Activated T-helper 1 cell treated with anti-CD3 and anti-CD28 coated beads, Interleukin-12 subunit alpha, Interleukin-12 subunit beta, Interleukin-2, Interleukin-4 antibody, amounts not matched to agents 30 ng/mL and 10 ng/mL and 1 ng/mL, durations not matched to agents 14 hours and 24 hours and 36 hours (primary cell): ENCODE measurements around the gene ZNF613. TPM values are rescaled to one million over a fixed set of nuclear protein-coding genes. Genes with fewer than 3 reads are reported as not detected.

Experiments
- DNase-seq: peaks from one replicate; pipeline ENCODE4 v3.0.0; 2021; ENCODE audit warnings: low spot score
- H3K27ac Mint-ChIP-seq: one replicate; pipeline ENCODE4 v1.8.0; 2021; ENCODE audit warnings: mild to moderate bottlenecking, mixed read lengths
- H3K27me3 Mint-ChIP-seq: one replicate; pipeline ENCODE4 v1.8.0; 2022; ENCODE audit warnings: mild to moderate bottlenecking, moderate library complexity, mixed read lengths; ENCODE audit not compliant: insufficient read depth
- H3K36me3 Mint-ChIP-seq: one replicate; pipeline ENCODE4 v1.8.0; 2021; ENCODE audit warnings: low read depth, mixed read lengths
- H3K4me1 Mint-ChIP-seq: one replicate; pipeline ENCODE4 v1.8.0; 2021; ENCODE audit warnings: low read depth, mixed read lengths
- H3K4me3 Mint-ChIP-seq: one replicate; pipeline ENCODE4 v1.8.0; 2021; ENCODE audit warnings: mild to moderate bottlenecking, moderate library complexity, mixed read lengths
- H3K9me3 Mint-ChIP-seq: one replicate; pipeline ENCODE4 v1.8.0; 2021; ENCODE audit warnings: mixed read lengths
- intact Hi-C: fragments of 100-400 bp; cut with micrococcal nuclease; formaldehyde crosslinking; loops from one replicate; pipeline ENCODE4 v1.15.1; 2024
- total RNA-seq: library from RNA; stranded (reverse); gene quantifications from 2 replicates; pipeline ENCODE4 v1.2.3, GENCODE V29; 2022

The ZNF613 gene
- total RNA-seq, 1 donor from 2014 or later, result 3.1 TPM

DNA sequence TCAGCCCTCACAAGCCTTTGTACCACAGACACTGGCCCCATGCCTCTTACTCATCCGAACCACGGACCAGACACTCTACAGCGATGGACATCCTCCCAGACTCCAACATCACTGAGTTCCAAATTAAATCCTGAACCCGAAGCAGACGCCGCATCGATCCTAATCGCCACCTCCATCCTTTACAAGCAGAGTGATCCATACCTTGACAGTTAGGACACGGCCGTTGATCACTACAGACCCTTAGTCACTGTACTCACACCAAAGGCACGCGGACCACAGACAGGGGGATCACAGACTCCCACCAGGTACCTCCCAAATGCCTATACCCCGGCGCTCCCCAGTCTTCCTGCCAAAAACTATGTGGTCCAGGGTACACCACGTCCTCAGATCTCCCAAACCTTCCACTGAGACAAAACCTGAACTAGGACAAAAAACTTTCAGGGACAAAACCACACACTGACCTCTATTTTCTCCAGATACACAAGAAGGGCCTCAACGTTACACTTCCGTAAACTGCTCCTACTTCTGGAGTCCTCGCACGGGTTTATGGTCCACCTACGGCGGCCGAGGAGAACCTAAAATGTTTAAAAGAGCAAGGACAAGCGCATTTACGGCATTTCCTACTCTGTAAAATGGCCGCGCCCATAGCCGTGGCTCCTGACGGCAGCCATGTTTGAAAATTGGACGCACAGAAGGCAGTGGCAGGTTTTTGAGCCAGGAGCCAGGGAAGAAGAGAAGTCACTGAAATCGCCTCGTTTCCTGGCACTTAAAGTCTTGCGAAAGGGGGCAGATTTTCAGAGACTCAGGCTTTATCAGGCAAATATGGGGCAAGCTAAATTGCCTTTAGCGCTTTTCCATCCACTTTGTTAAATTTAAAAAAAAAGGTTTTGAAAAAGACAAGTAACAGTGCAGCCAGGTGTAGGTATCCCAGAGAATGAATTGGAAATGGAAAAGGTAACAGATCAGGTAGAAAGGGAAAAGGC, 59.3 kb downstream of the ZNF613 start, which contains the start of gene ZNF350:
Gene ZNF350 (minus strand): TSS at position 532 of the 983 bp plus-strand sequence. CDS start 12,480 bp downstream, outside the sequence.
- H3K27me3 Mint-ChIP-seq, result no peaks in the 10 kb centered on the region
- peak within 1 kb of the TSS; percentile 94 for H3K4me3 Mint-ChIP-seq
- peak within 1 kb of the TSS; percentile 88 for H3K27ac Mint-ChIP-seq
- peaks cover 12% of the 10 kb centered on the region for H3K4me1 Mint-ChIP-seq
- DNase-seq, result peak; percentile 83
- intact Hi-C loops, result loop anchor here (1.0 to 5.0 kb wide), 5 partner anchors 22 to 82 kb away; partner anchors contain the start of genes ZNF432, ZNF613, ZNF614 and ZNF615
- H3K9me3 Mint-ChIP-seq, result peaks cover 57% of the 10 kb centered on the region
- peaks cover 26% of the 10 kb centered on the region for H3K36me3 Mint-ChIP-seq

DNA sequence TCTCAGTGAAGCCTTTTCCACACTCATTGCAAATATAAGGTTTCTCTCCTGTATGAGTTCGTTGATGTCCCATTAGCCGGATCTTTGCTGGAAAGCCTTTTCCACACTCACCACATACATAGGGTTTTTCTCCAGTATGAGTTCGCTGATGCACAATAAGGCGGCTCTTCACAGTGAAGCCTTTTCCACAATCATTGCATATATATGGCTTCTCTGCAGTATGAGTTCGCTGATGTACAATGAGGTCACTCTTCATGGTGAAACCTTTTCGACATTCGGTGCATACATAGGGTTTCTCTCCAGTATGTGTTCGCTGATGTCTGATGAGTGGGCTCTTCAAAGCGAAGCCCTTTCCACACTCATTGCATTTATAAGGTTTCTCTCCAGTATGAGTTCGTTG, 66.2 kb downstream of the ZNF613 start:
- H3K9me3 Mint-ChIP-seq, result peaks cover 75% of the 10 kb centered on the region
- H3K4me1 Mint-ChIP-seq, result no peaks in the 10 kb centered on the region
- DNase-seq, result no peak
- peaks cover 41% of the 10 kb centered on the region for H3K36me3 Mint-ChIP-seq
- H3K27me3 Mint-ChIP-seq, result no peaks in the 10 kb centered on the region
- intact Hi-C loops, result no loop called here
- H3K4me3 Mint-ChIP-seq, result no peak overlapping the region
- H3K27ac Mint-ChIP-seq, result no peak overlapping the region

DNA sequence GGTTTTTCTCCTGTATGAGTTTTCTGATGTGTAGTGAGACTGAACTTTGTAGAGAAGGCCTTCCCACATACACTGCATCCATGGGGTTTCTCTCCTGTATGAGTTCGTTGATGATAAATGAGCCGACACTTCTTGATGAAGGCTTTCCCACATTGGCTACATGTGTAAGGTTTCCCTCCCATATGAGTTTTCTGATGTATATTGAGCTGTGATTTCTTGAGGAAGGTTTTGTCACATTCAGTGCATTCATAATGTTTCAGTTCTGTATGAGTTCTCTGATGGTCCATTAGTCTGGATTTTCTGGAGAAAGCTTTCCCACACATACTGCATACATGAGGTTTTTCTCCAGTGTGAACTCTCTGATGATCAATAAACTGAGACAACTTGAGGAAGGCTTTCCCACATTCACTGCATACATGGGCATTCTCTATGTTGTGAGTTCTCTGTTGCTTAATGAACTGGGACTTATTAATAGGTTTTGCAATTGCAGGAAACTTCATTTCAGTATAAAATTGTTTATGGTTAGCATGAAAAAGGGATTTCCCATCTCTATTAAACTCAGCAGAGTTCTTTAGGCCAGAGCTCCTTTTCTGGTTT, 66.9 kb downstream of the ZNF613 start:
- Mint-ChIP-seq H3K27ac (no peak overlapping the region), H3K36me3 (peaks cover 44% of the 10 kb centered on the region), H3K4me1 (no peaks in the 10 kb centered on the region), H3K27me3 (no peaks in the 10 kb centered on the region), H3K9me3 (peaks cover 73% of the 10 kb centered on the region), H3K4me3 (no peak overlapping the region)
- no peak for DNase-seq
- intact Hi-C loops, result no loop called here

Other genes starting within 250 kb of the ZNF613 start
- 6.8 and 8.9 TPM in 2 replicates for gene SPACA6, start 234.1 kb upstream of the ZNF613 start, total RNA-seq
- not detected in 2 replicates for gene HAS1, start 203.5 kb upstream of the ZNF613 start, total RNA-seq
- not detected in 2 replicates for gene FPR1, start 175.6 kb upstream of the ZNF613 start, total RNA-seq
- gene FPR2, start 166.3 kb upstream of the ZNF613 start, total RNA-seq, result not detected in 2 replicates
- gene FPR3, start 132.3 kb upstream of the ZNF613 start, total RNA-seq, result not detected in 2 replicates
- 4.4 and 6.3 TPM in 2 replicates for gene ZNF577, start 39.5 kb upstream of the ZNF613 start, total RNA-seq
- 10.5 and 12.3 TPM in 2 replicates for gene ZNF649, start 22.5 kb upstream of the ZNF613 start, total RNA-seq
- 7.9 and 8.7 TPM in 2 replicates for gene ZNF350, start 59.4 kb downstream of the ZNF613 start, total RNA-seq
- gene ZNF615, start 80.7 kb downstream of the ZNF613 start, total RNA-seq, result 6.4 and 6.9 TPM in 2 replicates
- 11.2 and 11.3 TPM in 2 replicates for gene ZNF614, start 100.9 kb downstream of the ZNF613 start, total RNA-seq
- gene ZNF432, start 121.4 kb downstream of the ZNF613 start, total RNA-seq, result 12.5 and 15.0 TPM in 2 replicates
- 13.7 and 16.1 TPM in 2 replicates for gene ZNF841, start 168.3 kb downstream of the ZNF613 start, total RNA-seq
- 4.1 and 6.7 TPM in 2 replicates for gene ZNF616, start 212.5 kb downstream of the ZNF613 start, total RNA-seq
- 7.8 and 10.8 TPM in 2 replicates for gene ZNF836, start 244.1 kb downstream of the ZNF613 start, total RNA-seq